SU-DHL-6 (cell line): ENCODE data around the gene ADNP.

Experiments used
- H2AFZ ChIP-seq: fragments of 200-600 bp; sonication (generic); 2 replicates; pipeline ENCODE4 v1.6.1; 2014; ENCODE audit warnings: low read depth, mild to moderate bottlenecking, moderate library complexity, mixed read lengths, antibody characterized with exemption, low read length; ENCODE audit not compliant: severe bottlenecking
- H3F3A ChIP-seq: fragments of 200-600 bp; shearing (Covaris generic); 2 replicates; pipeline ENCODE4 v1.6.0; 2016; ENCODE audit warnings: antibody characterized with exemption, mild to moderate bottlenecking; ENCODE audit not compliant: insufficient read depth
- H3K27ac ChIP-seq: fragments of 200-600 bp; sonication (generic); 2 replicates; pipeline ENCODE4 v1.5.1; 2016; ENCODE audit warnings: low read depth, mild to moderate bottlenecking, low read length, moderate library complexity, mixed read lengths
- H3K27me3 ChIP-seq: fragments of 200-600 bp; sonication (generic), shearing (Covaris generic); 2 replicates; pipeline ENCODE4 v1.6.0; 2014; ENCODE audit warnings: mild to moderate bottlenecking, low read length
- H3K36me3 ChIP-seq: fragments of 200-600 bp; sonication (generic); 2 replicates; pipeline ENCODE4 v1.6.1; 2014; ENCODE audit warnings: mild to moderate bottlenecking, low read length, mixed read lengths
- H3K4me2 ChIP-seq: fragments of 300-600, 200-600 bp; shearing (Covaris generic), sonication (generic); 2 replicates; pipeline ENCODE4 v1.6.0; 2014; ENCODE audit warnings: low read length, low read depth, mild to moderate bottlenecking; ENCODE audit not compliant: poor library complexity, severe bottlenecking
- H3K4me3 ChIP-seq: fragments of 200-600 bp; sonication (generic); 2 replicates; pipeline ENCODE4 v1.5.1; 2014; ENCODE audit warnings: antibody characterized with exemption, low read length, mild to moderate bottlenecking, mixed read lengths; ENCODE audit not compliant: insufficient read depth, poor library complexity, severe bottlenecking
- H3K79me2 ChIP-seq: fragments of 200-600 bp; sonication (generic); 2 replicates; pipeline ENCODE4 v1.6.1; 2014; ENCODE audit warnings: mild to moderate bottlenecking, low read length, moderate library complexity; ENCODE audit not compliant: insufficient read depth
- H3K9ac ChIP-seq: fragments of 200-600 bp; sonication (generic); 2 replicates; pipeline ENCODE4 v1.7.0; 2014; ENCODE audit warnings: mild to moderate bottlenecking, low read length
- H3K9me2 ChIP-seq: fragments of 200-600 bp; sonication (generic); replicated peaks from 2 replicates; pipeline ENCODE4 v1.6.1; 2014; ENCODE audit warnings: low read length; ENCODE audit not compliant: insufficient read depth
- H3K9me3 ChIP-seq: fragments of 200-600 bp; sonication (generic); 2 replicates; pipeline ENCODE4 v1.6.1; 2014; ENCODE audit warnings: low read length, mixed read lengths; ENCODE audit not compliant: insufficient read depth
- H4K20me1 ChIP-seq: fragments of 200-600 bp; sonication (generic); 2 replicates; pipeline ENCODE4 v1.6.1; 2014; ENCODE audit warnings: low read depth, mild to moderate bottlenecking, antibody characterized with exemption, low read length, moderate library complexity, mixed read lengths
- CTCF ChIP-seq: fragments of 200-600 bp; sonication (generic); IDR thresholded peaks from one replicate; pipeline ENCODE4 v1.5.1; 2017; ENCODE audit warnings: antibody characterized with exemption, mild to moderate bottlenecking, low read length, moderate library complexity; ENCODE audit not compliant: insufficient read depth, poor library complexity, severe bottlenecking
- EZH2phosphoT487 ChIP-seq: fragments of 200-600 bp; sonication (generic), shearing (Covaris generic); conservative IDR thresholded peaks from 2 replicates; pipeline ENCODE4 v1.6.1; 2018; ENCODE audit warnings: mild to moderate bottlenecking, antibody characterized with exemption, low read length, moderate library complexity, mixed read lengths

ADNP gene

GRCh38 chr20:50903353-50904051 lies 27.7 kb downstream of the ADNP start:
- no peak overlapping the region for H3K27ac ChIP-seq
- peaks cover 54% of the 10 kb centered on the region for H3K36me3 ChIP-seq

DNA sequence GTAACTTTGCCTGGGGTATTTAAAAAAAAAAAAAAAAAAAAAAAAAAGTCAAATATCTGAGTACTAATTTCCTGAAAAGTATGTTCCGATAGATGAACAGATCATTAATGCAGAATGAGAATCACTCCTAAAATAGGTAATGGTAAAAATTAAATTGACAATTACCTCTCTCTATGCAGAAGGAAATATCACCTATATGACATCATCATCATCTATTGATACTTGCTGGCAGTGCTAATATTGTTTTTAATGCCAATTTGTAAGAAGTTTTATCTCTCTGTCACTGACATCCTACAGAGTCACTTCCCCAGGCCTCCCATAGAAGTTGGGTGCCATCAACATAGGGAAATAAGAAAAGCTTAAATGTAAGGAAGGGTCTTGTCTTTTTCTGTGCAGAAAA lies 29.9 kb downstream of the ADNP start:
- Histone ChIP-seq H3K9me3 (no peaks in the 10 kb centered on the region), H3K4me3 (no peak overlapping the region), H3F3A (peaks cover 52% of the 10 kb centered on the region; the same call in 1 of the 2 replicates), H3K27me3 (no peaks in the 10 kb centered on the region), H3K36me3 (peaks cover 62% of the 10 kb centered on the region), H2AFZ (no peak overlapping the region), H3K79me2 (peaks cover 65% of the 10 kb centered on the region), H3K9ac (no peak overlapping the region), H4K20me1 (peaks cover 35% of the 10 kb centered on the region), H3K9me2 (no peaks in the 10 kb centered on the region), H3K4me2 (no peak overlapping the region), H3K27ac (no peak overlapping the region)
- TF ChIP-seq EZH2phosphoT487 (no peak), CTCF (no peak)

More at GRCh38 chr20:50903353-50904051, 27.7 kb downstream of the ADNP start:
- no peaks in the 10 kb centered on the region for H3K9me2 ChIP-seq
- H3K79me2 ChIP-seq, result peaks cover 87% of the 10 kb centered on the region
- H2AFZ ChIP-seq, result no peak overlapping the region
- no peak overlapping the region for H3K4me3 ChIP-seq
- no peak overlapping the region for H3K4me2 ChIP-seq
- peaks cover 49% of the 10 kb centered on the region for H4K20me1 ChIP-seq
- TF ChIP-seq EZH2phosphoT487, result no peak
- no peak for TF ChIP-seq CTCF
- H3F3A ChIP-seq, result peaks cover 58% of the 10 kb centered on the region; the same call in 1 of the 2 replicates
- H3K9me3 ChIP-seq, result no peaks in the 10 kb centered on the region
- H3K27me3 ChIP-seq, result no peaks in the 10 kb centered on the region
- no peak overlapping the region for H3K9ac ChIP-seq

GRCh38 chr20:50900261-50900660 lies 31.0 kb downstream of the ADNP start:
- Histone ChIP-seq H3K79me2 (peaks cover 55% of the 10 kb centered on the region), H3K9ac (no peak overlapping the region), H3K36me3 (peaks cover 62% of the 10 kb centered on the region), H4K20me1 (peaks cover 29% of the 10 kb centered on the region), H3K9me2 (no peaks in the 10 kb centered on the region), H3K27ac (no peak overlapping the region), H3F3A (peaks cover 47% of the 10 kb centered on the region; the same call in 1 of the 2 replicates), H2AFZ (no peak overlapping the region), H3K4me2 (no peak overlapping the region), H3K4me3 (no peak overlapping the region), H3K9me3 (no peaks in the 10 kb centered on the region), H3K27me3 (no peaks in the 10 kb centered on the region)
- no peak for TF ChIP-seq EZH2phosphoT487
- TF ChIP-seq CTCF, result no peak
